ENCODE measurements around the gene TXNDC5. TPM values are rescaled to one million over a fixed set of nuclear protein-coding genes. Genes with fewer than 3 reads are reported as not detected.

TXNDC5 gene
- total and polyA plus RNA-seq, 9 of the 15 experiments (the other 6 are each of a cell fraction or from before 2014, with no cell fraction given): 33.9 to 156 (median 137) TPM

DNA sequence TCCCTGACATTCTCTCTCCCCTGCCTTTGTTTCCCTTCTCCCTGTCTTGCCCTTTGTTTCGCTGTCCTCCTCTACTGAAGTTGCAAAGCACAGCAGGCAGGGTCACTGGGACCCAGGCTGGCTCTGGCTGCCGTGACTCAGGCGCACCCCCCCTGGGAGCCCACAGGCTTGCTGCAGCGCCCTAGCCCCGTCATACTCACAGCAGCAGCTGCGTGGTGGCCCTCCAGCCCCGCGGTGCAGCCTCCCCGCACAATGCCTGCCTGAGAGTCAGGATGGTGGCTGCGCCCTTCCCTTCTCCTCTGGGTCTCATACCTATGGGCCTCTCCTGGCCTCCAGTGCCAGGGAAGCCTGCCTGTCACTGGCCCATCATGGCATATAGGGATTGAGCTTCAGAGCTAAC is 41.7 kb downstream of the TXNDC5 start:
- 1% methylated on average over 8 of the region's 10 CpGs for WGBS (ENCODE audit: insufficient coverage, low coverage, missing lambda C conversion rate)
- H3K36me3 ChIP-seq (ENCODE audit: control insufficient read depth, insufficient read depth, low read length): no peaks in the 10 kb centered on the region
- no peaks in the 10 kb centered on the region for H3K9me1 ChIP-seq (ENCODE audit: control insufficient read depth, insufficient read depth, low read length)
- H3K4me3 ChIP-seq: no peak overlapping the region
- FAIRE-seq (no peak), ATAC-seq (no peak; the same call in 2 of the 3 replicates), DNase-seq (ENCODE audit: extremely low read depth in 1 of 4, low spot score in 3 of 4) (no peak)
- in situ Hi-C loops (cut with MboI) (no loop called here), intact Hi-C loops (cut with micrococcal nuclease) (no loop called here)
- no TSS peak for BruUV-seq (replicated peaks)
- no peak overlapping the region for H3K27ac ChIP-seq (ENCODE audit: extremely low read depth, low read depth, low read length)
- CTCF ChIA-PET (ENCODE audit: low intra/inter-chr PET ratio): no interaction called here
- no peaks in the 10 kb centered on the region for H3K9me3 ChIP-seq (replicated peaks; ENCODE audit: control insufficient read depth, insufficient read depth, low read depth, low read length)
- H3K4me1 ChIP-seq (replicated peaks in 1 of 2; ENCODE audit: control insufficient read depth in 2 of 2, insufficient read depth in 2 of 2, low read length in 2 of 2): peaks cover 0 to 4% of the 10 kb centered on the region in 2 experiments; a peak in 1 of 5 replicates
- POLR2A ChIA-PET: interaction anchor here (0.8 kb wide), 1 partner anchor 262 kb away, joined by 3 read pairs; no protein-coding TSS in a partner anchor
- no peak overlapping the region for H3K9ac ChIP-seq (ENCODE audit: insufficient read depth in 1 of 2, low read depth in 2 of 2, low read length in 2 of 2)
- no peaks in the 10 kb centered on the region for H3K79me2 ChIP-seq (ENCODE audit: control insufficient read depth, insufficient read depth, low read length)
- H3K4me2 ChIP-seq (ENCODE audit: insufficient read depth, low read length): no peak overlapping the region
- H3K27me3 ChIP-seq (ENCODE audit: control insufficient read depth in 2 of 2, insufficient read depth in 2 of 2, low read length in 2 of 2): peaks cover 60 to 65% of the 10 kb centered on the region in 2 experiments
- H4K20me1 ChIP-seq (replicated peaks; ENCODE audit: control insufficient read depth, insufficient read depth, low read length): no peaks in the 10 kb centered on the region
- H2AFZ ChIP-seq (ENCODE audit: low read depth, low read length): no peak overlapping the region
- TF ChIP-seq FOXK1 (CRISPR knock-in tag; IDR thresholded peaks at IDR 0.05; ENCODE audit: borderline replicate concordance) (no peak), MAFG (tag; conservative IDR thresholded peaks at IDR 0.05) (no peak), SMARCB1 (IDR thresholded peaks at IDR 0.05; ENCODE audit: insufficient read length, low read depth) (no peak), CHCHD3 (CRISPR knock-in tag; IDR thresholded peaks at IDR 0.05) (no peak), CCNT2 (IDR thresholded peaks at IDR 0.05; ENCODE audit: borderline replicate concordance, extremely low read depth, insufficient read length, low read depth, low read length) (no peak), ZNF75A (CRISPR knock-in tag; IDR thresholded peaks at IDR 0.05) (no peak), TFAM (CRISPR knock-in tag; conservative IDR thresholded peaks at IDR 0.05) (no peak), HDAC2 (IDR thresholded peaks at IDR 0.05) (no peak), HDAC6 (IDR thresholded peaks at IDR 0.05; ENCODE audit: low read depth, low read length) (no peak), GATAD2B (IDR thresholded peaks at IDR 0.05; ENCODE audit: borderline replicate concordance) (no peak), PPARD (CRISPR knock-in tag; IDR thresholded peaks at IDR 0.05) (no peak), ZNF41 (CRISPR knock-in tag; conservative IDR thresholded peaks at IDR 0.05) (no peak)
- TF ChIP-seq, protein P1, sequence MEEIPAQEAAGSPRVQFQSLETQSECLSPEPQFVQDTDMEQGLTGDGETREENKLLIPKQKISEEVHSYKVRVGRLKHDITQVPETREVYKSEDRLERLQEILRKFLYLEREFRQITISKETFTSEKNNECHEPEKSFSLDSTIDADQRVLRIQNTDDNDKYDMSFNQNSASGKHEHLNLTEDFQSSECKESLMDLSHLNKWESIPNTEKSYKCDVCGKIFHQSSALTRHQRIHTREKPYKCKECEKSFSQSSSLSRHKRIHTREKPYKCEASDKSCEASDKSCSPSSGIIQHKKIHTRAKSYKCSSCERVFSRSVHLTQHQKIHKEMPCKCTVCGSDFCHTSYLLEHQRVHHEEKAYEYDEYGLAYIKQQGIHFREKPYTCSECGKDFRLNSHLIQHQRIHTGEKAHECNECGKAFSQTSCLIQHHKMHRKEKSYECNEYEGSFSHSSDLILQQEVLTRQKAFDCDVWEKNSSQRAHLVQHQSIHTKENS (CRISPR knock-in tag; IDR thresholded peaks at IDR 0.05): no peak
- TF ChIP-seq, protein P2, sequence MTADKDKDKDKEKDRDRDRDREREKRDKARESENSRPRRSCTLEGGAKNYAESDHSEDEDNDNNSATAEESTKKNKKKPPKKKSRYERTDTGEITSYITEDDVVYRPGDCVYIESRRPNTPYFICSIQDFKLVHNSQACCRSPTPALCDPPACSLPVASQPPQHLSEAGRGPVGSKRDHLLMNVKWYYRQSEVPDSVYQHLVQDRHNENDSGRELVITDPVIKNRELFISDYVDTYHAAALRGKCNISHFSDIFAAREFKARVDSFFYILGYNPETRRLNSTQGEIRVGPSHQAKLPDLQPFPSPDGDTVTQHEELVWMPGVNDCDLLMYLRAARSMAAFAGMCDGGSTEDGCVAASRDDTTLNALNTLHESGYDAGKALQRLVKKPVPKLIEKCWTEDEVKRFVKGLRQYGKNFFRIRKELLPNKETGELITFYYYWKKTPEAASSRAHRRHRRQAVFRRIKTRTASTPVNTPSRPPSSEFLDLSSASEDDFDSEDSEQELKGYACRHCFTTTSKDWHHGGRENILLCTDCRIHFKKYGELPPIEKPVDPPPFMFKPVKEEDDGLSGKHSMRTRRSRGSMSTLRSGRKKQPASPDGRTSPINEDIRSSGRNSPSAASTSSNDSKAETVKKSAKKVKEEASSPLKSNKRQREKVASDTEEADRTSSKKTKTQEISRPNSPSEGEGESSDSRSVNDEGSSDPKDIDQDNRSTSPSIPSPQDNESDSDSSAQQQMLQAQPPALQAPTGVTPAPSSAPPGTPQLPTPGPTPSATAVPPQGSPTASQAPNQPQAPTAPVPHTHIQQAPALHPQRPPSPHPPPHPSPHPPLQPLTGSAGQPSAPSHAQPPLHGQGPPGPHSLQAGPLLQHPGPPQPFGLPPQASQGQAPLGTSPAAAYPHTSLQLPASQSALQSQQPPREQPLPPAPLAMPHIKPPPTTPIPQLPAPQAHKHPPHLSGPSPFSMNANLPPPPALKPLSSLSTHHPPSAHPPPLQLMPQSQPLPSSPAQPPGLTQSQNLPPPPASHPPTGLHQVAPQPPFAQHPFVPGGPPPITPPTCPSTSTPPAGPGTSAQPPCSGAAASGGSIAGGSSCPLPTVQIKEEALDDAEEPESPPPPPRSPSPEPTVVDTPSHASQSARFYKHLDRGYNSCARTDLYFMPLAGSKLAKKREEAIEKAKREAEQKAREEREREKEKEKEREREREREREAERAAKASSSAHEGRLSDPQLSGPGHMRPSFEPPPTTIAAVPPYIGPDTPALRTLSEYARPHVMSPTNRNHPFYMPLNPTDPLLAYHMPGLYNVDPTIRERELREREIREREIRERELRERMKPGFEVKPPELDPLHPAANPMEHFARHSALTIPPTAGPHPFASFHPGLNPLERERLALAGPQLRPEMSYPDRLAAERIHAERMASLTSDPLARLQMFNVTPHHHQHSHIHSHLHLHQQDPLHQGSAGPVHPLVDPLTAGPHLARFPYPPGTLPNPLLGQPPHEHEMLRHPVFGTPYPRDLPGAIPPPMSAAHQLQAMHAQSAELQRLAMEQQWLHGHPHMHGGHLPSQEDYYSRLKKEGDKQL (CRISPR knock-in tag; IDR thresholded peaks at IDR 0.05; ENCODE audit: borderline replicate concordance): no peak
- TF ChIP-seq, protein P3, sequence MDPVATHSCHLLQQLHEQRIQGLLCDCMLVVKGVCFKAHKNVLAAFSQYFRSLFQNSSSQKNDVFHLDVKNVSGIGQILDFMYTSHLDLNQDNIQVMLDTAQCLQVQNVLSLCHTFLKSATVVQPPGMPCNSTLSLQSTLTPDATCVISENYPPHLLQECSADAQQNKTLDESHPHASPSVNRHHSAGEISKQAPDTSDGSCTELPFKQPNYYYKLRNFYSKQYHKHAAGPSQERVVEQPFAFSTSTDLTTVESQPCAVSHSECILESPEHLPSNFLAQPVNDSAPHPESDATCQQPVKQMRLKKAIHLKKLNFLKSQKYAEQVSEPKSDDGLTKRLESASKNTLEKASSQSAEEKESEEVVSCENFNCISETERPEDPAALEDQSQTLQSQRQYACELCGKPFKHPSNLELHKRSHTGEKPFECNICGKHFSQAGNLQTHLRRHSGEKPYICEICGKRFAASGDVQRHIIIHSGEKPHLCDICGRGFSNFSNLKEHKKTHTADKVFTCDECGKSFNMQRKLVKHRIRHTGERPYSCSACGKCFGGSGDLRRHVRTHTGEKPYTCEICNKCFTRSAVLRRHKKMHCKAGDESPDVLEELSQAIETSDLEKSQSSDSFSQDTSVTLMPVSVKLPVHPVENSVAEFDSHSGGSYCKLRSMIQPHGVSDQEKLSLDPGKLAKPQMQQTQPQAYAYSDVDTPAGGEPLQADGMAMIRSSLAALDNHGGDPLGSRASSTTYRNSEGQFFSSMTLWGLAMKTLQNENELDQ (CRISPR knock-in tag; IDR thresholded peaks at IDR 0.05; ENCODE audit: borderline replicate concordance): no peak
